ENCODE data around the gene GJA3. TPM values are rescaled to one million over a fixed set of nuclear protein-coding genes. Genes with fewer than 3 reads are reported as not detected.

GJA3 gene
- total and polyA plus RNA-seq, 2 donors (not counting 3 experiments of a cell fraction or from before 2014, with no cell fraction given) = not detected

DNA sequence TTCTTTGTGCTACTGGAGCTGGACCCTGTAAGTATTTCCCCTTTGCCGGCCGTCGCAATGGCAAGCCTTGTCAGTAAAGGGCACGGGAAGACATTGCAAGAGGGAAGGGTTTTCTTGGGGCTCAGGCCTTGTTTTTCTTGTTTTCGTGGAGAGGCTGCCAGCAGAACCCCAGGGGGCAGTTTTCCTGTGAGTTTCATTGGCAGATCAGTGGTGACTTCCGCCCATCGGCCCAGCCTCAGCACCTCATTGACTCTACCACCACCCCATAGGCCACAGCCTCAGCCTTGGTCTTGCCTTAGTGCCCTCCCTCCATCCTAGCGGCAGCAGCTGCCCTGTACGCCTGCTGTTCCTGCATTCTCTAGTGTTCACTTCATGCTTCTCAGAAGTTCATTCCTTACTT lies 61.5 kb downstream of the GJA3 start:
- Histone ChIP-seq H3K4me1 (ENCODE audit: control insufficient read depth, extremely low read depth, insufficient read depth, low read length) (no peaks in the 10 kb centered on the region), H3K4me3 (replicated peaks in 1 of 3; ENCODE audit: insufficient read depth in 1 of 3, low read depth in 1 of 3, low read length in 3 of 3) (no peak overlapping the region), H3K36me3 (ENCODE audit: control insufficient read depth in 2 of 2, extremely low read depth in 1 of 2, insufficient read depth in 2 of 2, low read length in 2 of 2) (no peaks in the 10 kb centered on the region), H3K4me2 (ENCODE audit: insufficient read depth, low read length) (no peak overlapping the region), H3K27ac (ENCODE audit: insufficient read depth, low read depth, low read length) (no peak overlapping the region), H4K20me1 (replicated peaks; ENCODE audit: control insufficient read depth, extremely low read depth, insufficient read depth, low read length) (no peaks in the 10 kb centered on the region), H3K9ac (replicated peaks; ENCODE audit: extremely low read depth, insufficient read depth, low read length) (no peak overlapping the region), H3K79me2 (ENCODE audit: control insufficient read depth, insufficient read depth, low read length) (no peaks in the 10 kb centered on the region), H3K9me1 (replicated peaks; ENCODE audit: control insufficient read depth, extremely low read depth, insufficient read depth, low read length) (no peaks in the 10 kb centered on the region), H3K27me3 (ENCODE audit: control insufficient read depth in 2 of 2, insufficient read depth in 2 of 2, low read length in 2 of 2) (peaks cover 15 to 34% of the 10 kb centered on the region in 2 experiments), H2AFZ (ENCODE audit: low read depth, low read length) (no peak overlapping the region), H3K9me3 (replicated peaks; ENCODE audit: control insufficient read depth, insufficient read depth, low read length) (no peaks in the 10 kb centered on the region)
- CTCF ChIA-PET = no interaction called here
- intact Hi-C loops (cut with micrococcal nuclease) (no loop called here), dilution Hi-C loops (cut with MboI; ENCODE audit: extremely low pct_ligation_motif_present, low sequenced_read_pairs) (no loop called here)
- no peak for TF ChIP-seq MYC (IDR thresholded peaks at IDR 0.05; ENCODE audit: low read depth, low read length)
- TF ChIP-seq EZH2 (IDR thresholded peaks at IDR 0.05; ENCODE audit: borderline replicate concordance, low read depth, low read length, severe bottlenecking) = peak; percentile 1
- FAIRE-seq = no peak
- POLR2A ChIA-PET = no interaction called here
- no peak for DNase-seq (ENCODE audit: low read depth, low spot score)
- no TSS peak for BruUV-seq (replicated peaks)

DNA sequence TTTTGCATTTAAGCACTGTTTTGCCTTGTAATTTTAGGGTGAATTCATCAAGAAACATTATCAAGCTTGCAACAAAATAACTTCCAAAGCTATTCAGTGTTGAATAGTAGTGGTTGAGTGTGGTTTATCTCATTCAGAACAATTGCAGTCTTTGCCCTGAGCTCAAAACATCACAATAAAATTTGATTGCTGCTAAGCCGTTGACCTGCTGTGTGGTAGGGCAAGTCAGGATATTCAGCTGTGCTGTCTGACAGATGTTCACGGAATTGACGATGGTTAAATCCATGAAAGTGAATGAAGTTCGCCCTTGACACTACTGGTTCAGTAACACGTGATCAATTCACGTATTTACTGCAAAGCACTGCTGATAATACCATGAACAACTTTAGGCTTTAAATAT lies 66.9 kb downstream of the GJA3 start:
- POLR2A ChIA-PET = no interaction called here
- Histone ChIP-seq H3K4me3 (replicated peaks in 1 of 3; ENCODE audit: insufficient read depth in 1 of 3, low read depth in 1 of 3, low read length in 3 of 3) (no peak overlapping the region), H3K9me1 (replicated peaks; ENCODE audit: control insufficient read depth, extremely low read depth, insufficient read depth, low read length) (no peaks in the 10 kb centered on the region), H3K4me1 (ENCODE audit: control insufficient read depth, extremely low read depth, insufficient read depth, low read length) (no peaks in the 10 kb centered on the region), H4K20me1 (replicated peaks; ENCODE audit: control insufficient read depth, extremely low read depth, insufficient read depth, low read length) (no peaks in the 10 kb centered on the region), H3K36me3 (ENCODE audit: control insufficient read depth in 2 of 2, extremely low read depth in 1 of 2, insufficient read depth in 2 of 2, low read length in 2 of 2) (no peaks in the 10 kb centered on the region), H3K27ac (ENCODE audit: insufficient read depth, low read depth, low read length) (no peak overlapping the region), H3K4me2 (ENCODE audit: insufficient read depth, low read length) (no peak overlapping the region), H2AFZ (ENCODE audit: low read depth, low read length) (no peak overlapping the region), H3K27me3 (ENCODE audit: control insufficient read depth in 2 of 2, insufficient read depth in 2 of 2, low read length in 2 of 2) (peaks cover 2 to 10% of the 10 kb centered on the region in 2 experiments), H3K9ac (replicated peaks; ENCODE audit: extremely low read depth, insufficient read depth, low read length) (no peak overlapping the region), H3K79me2 (ENCODE audit: control insufficient read depth, insufficient read depth, low read length) (no peaks in the 10 kb centered on the region), H3K9me3 (replicated peaks; ENCODE audit: control insufficient read depth, insufficient read depth, low read length) (no peaks in the 10 kb centered on the region)
- no peak for FAIRE-seq
- no TSS peak for BruUV-seq (replicated peaks)
- no peak for DNase-seq (ENCODE audit: low read depth, low spot score)
- dilution Hi-C loops (cut with MboI; ENCODE audit: extremely low pct_ligation_motif_present, low sequenced_read_pairs) (no loop called here), intact Hi-C loops (cut with micrococcal nuclease) (no loop called here)
- CTCF ChIA-PET = interaction anchor here (0.9 to 1.4 kb wide), 4 partner anchors 8 to 66 kb away, joined by 3 to 4 read pairs (median 3); no protein-coding TSS in a partner anchor
- TF ChIP-seq, protein P1, sequence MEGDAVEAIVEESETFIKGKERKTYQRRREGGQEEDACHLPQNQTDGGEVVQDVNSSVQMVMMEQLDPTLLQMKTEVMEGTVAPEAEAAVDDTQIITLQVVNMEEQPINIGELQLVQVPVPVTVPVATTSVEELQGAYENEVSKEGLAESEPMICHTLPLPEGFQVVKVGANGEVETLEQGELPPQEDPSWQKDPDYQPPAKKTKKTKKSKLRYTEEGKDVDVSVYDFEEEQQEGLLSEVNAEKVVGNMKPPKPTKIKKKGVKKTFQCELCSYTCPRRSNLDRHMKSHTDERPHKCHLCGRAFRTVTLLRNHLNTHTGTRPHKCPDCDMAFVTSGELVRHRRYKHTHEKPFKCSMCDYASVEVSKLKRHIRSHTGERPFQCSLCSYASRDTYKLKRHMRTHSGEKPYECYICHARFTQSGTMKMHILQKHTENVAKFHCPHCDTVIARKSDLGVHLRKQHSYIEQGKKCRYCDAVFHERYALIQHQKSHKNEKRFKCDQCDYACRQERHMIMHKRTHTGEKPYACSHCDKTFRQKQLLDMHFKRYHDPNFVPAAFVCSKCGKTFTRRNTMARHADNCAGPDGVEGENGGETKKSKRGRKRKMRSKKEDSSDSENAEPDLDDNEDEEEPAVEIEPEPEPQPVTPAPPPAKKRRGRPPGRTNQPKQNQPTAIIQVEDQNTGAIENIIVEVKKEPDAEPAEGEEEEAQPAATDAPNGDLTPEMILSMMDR (IDR thresholded peaks at IDR 0.05; ENCODE audit: extremely low read depth in 1 of 2, insufficient read depth in 1 of 2, low read depth in 1 of 2, low read length in 2 of 2) = no peak
- TF ChIP-seq JUN (IDR thresholded peaks at IDR 0.05; ENCODE audit: borderline replicate concordance, insufficient read depth, insufficient read length, low read depth) = no peak
- no peak for TF ChIP-seq MYC (IDR thresholded peaks at IDR 0.05; ENCODE audit: low read depth, low read length)
- TF ChIP-seq GATA2 (IDR thresholded peaks at IDR 0.05; ENCODE audit: insufficient read depth, insufficient read length, low read depth, low read length) = no peak
- TF ChIP-seq POLR2AphosphoS5 (IDR thresholded peaks at IDR 0.05; ENCODE audit: insufficient read depth, low read depth, low read length) = no peak
- TF ChIP-seq, protein P2, sequence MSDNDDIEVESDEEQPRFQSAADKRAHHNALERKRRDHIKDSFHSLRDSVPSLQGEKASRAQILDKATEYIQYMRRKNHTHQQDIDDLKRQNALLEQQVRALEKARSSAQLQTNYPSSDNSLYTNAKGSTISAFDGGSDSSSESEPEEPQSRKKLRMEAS (IDR thresholded peaks at IDR 0.05; ENCODE audit: insufficient read depth, insufficient read length) = no peak
- no peak for TF ChIP-seq FOS (IDR thresholded peaks at IDR 0.05; ENCODE audit: borderline replicate concordance, insufficient read depth, low read length)
- no peak for TF ChIP-seq EZH2 (IDR thresholded peaks at IDR 0.05; ENCODE audit: borderline replicate concordance, low read depth, low read length, severe bottlenecking)
- TF ChIP-seq POLR2A (IDR thresholded peaks at IDR 0.05; ENCODE audit: low read depth, low read length) = no peak

All from endothelial cell of umbilical vein (primary cell).